Stimulated activated CD8-positive, alpha-beta memory T cell treated with anti-CD3 and anti-CD28 coated beads, Interleukin-12 subunit alpha, Interleukin-12 subunit beta, amount 100 ng/mL, for 1 hour (primary cell): Measurements from ENCODE around the gene ZC3H10.
A peak's percentile ranks its signal among the peaks of the same experiment; 100 is the strongest.
"Not testable (repeated sequence)": the region's sequence is repeated elsewhere in the genome, so short reads cannot be mapped to it uniquely, and the experiment has no call there.

ENCODE experiments used
- DNase-seq: peaks from one replicate; pipeline ENCODE4 v3.0.0-alpha.2; 2020; ENCODE audit warnings: low read depth

Gene ZC3H10

DNA sequence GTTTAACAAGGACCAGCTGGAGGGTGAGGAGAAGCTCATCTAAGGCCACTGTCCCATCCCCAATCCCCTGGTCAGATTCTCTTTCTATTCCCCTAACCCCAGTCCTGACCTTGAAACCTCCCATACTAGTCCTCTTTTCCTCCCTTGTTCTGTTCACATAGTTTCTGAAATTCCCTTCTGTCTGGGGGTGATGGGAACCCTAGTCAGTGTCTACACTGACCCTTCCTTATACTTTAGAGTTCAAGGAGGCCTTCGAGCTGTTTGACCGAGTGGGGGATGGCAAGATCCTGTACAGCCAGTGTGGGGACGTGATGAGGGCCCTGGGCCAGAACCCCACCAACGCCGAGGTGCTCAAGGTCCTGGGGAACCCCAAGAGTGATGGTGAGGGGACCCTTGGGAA, 36.8 kb downstream of the ZC3H10 start:
- no peak for DNase-seq

DNA sequence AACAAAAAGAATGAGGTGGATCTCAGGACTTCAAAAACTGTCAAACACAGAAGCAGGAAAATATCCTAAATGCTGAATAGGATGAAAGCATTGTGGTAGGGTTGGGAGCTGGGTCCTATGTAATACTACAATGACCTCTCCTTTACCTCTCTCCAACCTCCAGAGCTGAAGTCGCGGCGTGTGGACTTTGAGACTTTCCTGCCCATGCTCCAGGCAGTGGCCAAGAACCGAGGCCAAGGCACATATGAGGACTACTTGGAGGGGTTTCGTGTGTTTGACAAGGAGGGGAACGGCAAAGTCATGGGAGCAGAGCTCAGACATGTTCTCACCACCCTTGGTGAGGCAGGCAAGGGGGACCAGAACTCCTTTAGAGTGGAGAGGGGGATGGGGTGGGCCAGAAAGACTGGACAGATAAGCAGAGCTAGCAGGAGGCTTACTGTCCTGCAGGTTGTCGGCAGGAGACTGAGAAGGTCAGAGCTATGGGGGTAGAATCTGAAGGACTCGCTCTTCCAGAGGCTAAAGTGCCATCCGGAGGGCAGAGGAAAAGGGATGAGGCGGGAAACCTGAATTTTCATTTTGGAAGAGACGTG, 37.3 kb downstream of the ZC3H10 start:
- no peak for DNase-seq

DNA sequence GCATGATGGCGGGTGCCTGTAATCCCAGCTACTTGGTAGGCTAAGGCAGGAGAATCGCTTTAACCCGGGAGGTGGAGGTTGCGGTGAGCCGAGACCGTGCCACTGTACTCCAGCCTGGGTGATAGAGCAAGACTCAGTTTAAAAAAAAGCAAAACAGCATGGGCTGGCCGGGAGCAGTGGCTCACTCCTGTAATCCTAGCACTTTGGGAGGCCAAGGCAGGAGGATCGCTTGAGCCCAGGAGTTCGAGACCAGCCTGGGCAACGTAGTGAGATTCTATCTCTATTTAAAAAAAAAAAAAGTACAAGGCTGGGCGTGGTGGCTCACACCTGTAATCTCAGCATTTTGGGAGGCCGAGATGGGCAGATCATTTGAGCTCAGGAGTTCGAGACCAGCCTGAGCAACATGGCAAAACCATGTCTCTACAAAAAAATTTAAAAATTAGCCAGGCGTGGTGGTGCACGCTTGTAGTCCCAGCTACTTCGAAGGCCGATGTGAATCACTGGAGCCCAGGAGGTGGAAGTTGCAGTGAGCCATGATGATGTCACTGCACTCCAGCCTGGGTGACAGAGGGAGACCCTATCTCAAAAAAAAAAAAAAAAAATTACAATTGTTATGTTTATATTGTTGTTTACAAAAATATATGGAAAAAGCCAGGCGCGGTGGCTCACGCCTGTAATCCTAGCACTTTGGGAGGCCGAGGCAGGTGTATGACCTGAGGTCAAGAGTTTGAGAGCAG, 38.6 kb downstream of the ZC3H10 start:
- not testable (repeated sequence) for DNase-seq

DNA sequence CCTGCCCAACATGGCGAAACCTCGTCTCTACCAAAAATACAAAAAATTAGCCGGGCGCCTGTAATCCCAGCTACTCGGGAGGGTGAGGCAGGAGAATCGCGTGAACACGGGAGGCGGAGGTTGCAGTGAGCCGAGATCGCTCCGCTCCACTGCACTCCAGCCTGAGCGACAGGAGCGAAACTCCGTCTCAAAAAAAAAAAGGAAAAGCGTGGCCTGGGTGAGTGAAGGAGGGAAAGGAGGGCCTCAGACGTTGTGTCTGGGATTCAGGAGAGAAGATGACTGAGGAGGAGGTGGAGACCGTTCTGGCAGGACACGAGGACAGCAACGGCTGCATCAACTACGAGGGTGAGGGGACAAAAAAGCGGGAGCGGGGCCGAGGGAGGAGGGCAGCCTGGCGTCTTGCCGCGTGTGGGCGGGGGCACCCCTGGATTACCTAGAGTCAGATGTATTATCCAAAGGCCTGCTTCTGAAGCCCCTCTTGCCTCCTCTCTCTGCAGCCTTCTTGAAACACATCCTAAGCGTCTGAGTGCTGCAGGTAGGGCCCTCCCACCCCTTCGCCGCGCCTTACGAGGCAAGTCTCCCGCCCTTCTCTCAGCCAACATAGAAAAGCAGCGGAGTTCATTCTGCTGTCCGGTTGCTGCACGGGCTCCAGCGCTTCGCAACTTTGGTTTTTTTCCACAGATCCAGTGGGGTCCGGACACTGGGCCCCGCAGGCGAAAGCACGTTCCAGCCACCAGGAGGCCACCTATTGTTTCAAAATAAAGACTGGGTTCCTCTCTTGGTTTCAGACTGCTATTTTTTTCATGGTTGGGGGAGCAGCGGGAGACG, 39.3 kb downstream of the ZC3H10 start:
- peak; percentile 25 for DNase-seq

DNA sequence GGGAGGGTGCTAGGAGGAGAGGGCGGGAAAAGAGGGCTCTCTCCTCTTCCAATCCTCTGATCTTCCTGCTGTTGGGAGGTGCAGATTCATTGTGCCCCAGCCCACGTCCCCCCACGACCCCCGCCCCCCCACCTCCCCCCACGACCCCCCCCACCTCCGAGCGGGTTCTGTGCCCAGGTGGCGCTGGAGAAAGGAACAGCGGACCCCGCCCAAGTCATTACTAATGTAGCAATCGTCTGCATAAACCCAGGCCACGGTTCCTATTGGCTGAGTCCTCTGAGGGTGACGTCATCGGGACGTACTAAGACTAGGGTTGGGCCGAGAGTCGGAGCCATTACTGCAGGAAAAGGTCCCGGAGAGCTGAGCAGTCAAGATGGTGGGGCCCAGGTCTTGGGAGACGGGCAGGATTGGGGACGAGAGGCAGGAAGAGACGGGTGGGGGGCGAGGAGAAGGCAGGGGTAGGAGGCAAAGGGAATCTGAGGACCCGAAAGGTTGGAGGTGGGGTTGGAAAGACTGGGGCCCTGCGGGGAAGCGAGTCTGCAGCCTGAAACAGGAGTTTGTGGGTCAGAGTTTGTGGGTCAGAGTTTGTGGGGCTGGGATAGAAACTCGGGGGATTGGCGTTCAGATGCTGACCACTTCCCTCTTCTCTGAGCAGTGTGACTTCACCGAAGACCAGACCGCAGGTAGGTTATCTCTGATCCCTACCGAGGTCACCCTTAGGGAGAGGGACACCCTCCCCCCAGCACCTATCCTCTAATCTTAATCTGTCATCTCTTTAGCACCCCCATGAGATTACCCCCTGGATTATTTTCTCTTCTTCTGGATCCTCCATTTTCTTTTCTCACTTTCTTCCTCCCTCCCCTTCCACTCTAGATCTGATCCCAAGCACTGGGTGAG, 40.2 kb downstream of the ZC3H10 start, which contains the start of gene MYL6:
Gene MYL6, plus strand, starts transcription at position 331 of the 897 bp plus-strand sequence. Its CDS starts 43 bp downstream, at position 374.
- DNase-seq: peak; percentile 88

DNA sequence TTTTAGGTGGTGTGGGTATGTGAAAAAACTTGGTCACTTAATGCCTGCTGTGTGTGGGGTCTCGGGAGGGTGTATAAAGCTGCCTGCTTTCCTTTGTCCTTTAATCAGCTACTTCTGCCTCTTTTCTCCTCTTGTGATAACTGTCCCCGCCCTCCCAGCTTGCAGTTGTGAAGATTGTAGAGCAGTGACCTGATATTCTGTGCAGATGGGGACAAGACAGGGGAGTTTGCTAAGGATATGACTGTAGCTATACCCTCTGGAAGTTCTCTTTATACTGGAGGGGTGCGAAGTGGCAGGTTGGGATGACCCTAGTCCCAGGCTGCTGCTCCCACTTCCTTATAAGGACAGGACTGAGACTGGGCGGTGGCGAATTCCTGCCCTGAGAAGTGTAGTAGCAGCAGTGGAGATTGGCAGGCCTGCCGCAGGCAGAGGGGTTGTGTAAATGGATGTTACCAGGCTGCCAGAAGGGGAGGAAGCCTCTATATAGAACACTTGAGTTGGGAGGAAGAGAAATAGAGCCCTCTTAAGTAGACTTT, 40.9 kb downstream of the ZC3H10 start:
- no peak for DNase-seq

DNA sequence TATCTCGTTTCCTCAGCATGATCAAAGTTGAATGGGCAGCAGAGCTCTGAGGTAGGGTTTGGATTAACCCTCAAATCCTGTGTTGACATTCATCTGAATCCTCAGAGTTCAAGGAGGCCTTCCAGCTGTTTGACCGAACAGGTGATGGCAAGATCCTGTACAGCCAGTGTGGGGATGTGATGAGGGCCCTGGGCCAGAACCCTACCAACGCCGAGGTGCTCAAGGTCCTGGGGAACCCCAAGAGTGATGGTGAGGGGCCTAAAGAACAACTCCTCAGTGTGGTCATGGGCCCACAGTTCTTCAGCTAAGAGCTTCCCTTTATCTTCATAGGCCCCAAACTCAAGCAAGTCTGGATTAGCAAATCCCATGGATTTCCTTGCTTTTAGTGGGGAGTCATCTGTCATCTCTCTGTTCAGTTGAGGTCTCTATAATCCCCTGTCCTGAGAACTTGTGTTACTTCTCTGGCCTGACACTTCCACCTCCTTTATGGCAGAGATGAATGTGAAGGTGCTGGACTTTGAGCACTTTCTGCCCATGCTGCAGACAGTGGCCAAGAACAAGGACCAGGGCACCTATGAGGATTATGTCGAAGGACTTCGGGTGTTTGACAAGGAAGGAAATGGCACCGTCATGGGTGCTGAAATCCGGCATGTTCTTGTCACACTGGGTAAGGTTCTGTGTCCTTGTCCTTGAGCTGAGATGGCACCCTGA, 41.6 kb downstream of the ZC3H10 start:
- no peak for DNase-seq

DNA sequence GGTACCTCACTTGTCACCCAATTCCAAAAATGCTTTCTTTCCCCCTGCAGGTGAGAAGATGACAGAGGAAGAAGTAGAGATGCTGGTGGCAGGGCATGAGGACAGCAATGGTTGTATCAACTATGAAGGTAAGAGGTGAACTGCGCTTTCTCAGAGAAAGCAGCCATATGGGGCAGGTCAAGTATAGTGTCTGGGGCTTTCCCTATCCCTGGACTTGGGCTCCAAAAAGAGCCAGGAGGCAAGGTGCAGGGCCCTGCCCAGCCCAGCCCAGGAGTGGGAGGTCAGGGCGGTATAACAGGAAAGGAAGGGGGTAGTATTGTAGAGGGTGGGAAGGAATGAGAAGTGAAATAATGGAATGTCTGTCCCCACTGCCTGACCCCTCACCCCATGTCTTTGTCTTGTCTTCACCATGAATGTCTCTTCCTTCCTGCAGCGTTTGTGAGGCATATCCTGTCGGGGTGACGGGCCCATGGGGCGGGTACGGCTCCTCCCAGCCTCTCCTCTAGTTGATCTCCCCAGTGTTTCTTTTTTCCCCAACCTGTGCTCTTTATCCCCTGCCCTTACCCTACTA, 42.2 kb downstream of the ZC3H10 start:
- DNase-seq: peak; percentile 43

DNA sequence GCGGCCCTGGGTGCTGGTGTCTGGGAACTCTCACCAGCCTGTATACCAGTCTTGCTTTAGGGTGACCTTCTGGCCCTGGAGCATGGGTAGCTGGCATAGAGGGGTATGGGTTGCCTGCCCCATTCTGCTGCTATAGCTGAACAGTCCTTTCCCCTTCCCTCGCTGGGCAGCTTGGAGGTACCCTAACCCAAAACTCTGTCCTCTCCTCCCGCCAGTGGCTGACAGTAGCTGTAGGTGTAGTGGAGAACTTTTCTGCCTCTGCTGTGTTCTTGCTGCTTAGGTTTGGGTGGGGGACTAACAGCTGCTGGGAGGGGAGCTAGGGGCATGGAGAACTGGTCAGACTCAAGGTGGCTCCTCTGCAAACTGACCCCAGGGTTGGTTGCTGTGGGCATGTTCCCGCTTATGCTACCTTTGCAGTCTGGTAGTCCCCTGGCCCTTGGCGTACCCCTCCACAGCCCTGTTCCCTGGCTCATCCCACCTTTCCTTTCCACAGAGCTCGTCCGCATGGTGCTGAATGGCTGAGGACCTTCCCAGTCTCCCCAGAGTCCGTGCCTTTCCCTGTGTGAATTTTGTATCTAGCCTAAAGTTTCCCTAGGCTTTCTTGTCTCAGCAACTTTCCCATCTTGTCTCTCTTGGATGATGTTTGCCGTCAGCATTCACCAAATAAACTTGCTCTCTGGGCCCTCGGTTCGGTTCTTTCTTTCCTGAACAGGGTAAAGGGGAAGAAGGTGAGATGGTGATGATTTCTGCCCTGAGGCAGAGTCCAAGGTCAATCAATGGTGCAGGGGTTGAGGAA, 43.0 kb downstream of the ZC3H10 start:
- no peak for DNase-seq

DNA sequence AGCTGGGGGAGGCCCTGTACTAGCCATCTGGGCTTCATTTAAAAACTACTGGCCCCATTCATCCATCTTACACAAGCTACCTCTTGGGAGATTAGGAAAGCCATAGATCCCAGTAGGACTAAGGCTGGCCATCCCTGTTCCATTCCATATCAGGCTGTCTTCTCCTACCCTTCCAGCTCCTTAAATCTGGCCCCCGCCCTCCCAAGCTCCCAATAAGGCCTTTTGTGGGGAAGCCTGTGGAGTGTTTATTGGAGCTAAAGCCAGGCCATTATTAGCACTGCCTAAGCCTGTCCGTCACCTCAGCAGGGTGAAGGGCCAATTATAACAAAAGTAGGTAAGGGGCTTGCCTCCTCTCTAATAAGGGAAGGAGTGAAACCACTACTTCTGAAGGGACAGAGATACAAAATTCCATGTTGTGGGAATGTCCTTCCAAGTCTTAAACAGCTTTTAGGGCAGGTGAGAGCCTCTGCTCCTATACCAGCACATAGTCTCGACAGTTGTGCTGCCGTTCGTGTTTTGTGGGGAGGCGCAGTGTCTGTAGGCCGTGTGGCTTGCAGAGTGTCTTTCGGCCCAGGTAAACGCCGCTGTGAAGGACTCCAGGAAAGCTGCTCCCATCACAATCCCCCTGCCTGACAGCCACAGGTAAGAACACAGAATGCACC, 43.8 kb downstream of the ZC3H10 start:
- DNase-seq: no peak

DNA sequence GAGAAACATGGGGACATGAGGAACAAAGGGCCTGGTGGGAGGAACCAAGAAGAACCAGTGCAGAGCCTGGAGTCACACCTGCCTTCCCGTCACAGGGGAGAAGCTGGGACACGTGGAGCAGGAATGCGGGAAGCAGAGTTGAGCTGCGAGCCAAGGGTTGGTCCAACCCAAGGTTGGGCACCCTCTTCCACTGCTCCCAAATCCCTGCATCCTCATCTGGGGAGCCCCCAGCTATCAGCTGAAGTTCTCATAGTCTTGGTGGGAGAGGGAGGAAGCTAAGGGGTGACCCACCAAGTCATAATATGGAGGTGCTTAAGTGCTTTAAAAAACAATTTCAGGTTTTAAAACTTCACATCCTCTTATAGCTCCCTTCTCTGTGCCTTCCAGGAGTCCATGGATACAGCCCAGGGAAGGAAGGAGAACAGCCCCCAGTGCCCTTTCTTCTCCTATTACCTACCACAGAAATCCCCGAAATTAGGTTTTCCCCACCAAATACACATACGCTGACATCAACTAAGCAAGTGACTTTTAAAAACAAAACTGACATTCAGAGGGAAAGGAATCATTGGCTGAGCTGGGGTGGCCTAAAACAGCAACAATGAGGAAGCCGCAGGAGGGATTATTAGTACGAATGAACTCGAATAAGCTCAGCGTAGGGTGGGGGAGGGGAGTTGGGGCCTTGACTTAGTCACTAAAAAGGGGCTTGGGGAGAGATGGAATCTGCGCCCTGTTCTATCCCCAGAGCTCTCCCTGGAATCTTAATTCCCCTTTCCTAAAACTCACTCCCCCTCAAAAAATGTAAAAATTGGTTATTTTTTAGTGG, 44.6 kb downstream of the ZC3H10 start:
- no peak for DNase-seq

DNA sequence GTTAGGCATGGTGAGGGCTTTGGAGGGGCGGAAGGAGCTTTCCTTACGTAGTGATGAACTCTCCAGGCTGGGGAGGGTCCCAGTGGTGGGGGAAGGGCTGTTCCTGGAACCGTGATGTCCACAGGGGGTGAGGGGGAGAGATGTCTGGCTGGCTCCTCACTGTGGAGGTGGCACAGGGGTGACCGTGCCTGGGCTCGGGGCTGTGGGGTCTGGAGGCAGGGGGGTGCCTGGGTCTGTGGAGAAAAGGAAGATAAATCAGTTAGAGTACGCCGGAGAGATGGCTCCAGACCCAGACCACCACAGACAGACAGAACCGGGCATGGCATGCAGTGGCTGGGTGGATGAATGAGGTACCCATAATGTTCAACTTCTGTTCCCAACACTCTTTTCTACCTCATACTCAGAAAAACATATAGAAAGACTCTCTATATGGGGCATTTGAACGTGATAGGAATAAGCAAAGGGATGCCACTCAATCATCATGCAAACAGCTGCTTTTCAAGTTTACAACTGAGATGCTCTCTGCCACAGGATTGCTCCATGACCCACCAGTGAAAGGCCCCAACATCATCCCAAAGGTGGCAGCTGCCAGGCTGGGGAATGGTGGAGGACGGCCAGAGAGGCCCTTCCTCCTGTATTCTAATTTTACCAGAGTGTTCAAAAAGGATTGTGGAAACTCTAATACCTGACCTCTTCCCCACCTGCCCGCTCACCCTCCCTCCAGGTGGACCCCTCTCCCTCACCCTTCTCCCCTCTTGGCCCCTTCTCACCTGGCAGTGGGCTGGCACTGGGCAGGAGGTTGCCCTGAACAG, 45.7 kb downstream of the ZC3H10 start:
- DNase-seq: no peak

DNA sequence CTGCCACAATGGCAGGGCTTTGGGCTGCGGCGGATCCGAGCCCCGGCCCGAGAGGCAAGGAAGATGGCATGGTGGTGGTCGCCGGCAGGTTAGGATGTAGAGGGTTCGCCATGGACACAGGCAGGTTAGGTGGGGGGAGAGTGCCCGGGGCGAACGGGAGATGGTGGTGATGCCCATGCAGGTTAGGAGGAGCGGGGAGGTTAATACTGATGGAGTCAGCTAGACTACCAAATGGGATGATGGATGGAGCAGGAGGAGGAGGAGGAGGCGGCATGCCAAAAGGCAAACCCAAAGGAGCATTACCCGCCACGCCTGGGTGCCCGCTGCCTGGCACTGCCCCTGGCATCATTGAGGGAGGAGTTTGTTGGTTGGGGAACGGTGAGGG, 46.3 kb downstream of the ZC3H10 start:
- DNase-seq: no peak

DNA sequence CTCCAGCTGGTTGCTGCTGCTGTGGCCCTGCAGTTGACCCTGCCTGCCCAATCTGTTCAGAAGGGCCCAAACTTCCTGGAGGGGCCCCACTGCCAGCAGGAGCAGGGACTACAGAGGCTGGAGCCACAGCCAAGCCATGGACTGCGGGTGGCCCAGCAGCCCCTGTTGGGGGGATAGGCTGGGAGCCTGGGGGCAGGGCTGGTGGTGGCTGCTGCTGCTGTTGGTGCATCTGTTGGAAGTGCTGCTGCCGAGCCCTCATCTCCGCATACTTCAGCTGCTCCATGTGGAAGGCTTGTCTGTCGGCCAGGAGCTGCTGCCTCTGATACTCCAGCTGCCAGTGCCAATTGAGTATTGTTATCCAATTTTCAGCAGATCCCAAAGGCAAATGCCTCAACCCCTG, 47.3 kb downstream of the ZC3H10 start:
- DNase-seq: no peak

DNA sequence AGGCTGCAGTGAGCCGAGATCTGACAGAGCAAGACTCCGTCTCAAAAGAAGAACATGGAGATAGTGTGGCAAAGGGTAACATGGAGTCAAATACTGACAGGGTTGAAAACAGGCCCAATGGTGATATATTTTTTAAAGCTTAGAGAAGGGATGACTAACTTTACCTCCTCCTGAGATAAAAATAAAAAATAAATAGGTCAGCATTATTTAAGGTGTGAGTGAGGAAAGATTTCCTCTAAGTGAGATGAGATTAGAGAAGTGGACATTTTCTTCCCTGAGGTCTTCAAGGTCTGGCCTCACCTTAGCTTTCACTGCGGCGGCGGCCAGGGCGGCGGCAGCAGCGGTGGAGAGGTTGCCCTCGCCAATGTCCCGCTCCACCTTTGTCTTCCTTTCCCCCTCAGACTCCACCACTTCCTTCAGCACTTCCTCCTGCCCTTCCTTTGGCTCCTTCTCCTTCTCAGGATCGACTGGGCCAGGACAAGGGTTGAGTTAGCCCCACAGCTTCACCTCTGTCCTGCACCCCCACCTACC, 51.2 kb downstream of the ZC3H10 start:
- DNase-seq: no peak

DNA sequence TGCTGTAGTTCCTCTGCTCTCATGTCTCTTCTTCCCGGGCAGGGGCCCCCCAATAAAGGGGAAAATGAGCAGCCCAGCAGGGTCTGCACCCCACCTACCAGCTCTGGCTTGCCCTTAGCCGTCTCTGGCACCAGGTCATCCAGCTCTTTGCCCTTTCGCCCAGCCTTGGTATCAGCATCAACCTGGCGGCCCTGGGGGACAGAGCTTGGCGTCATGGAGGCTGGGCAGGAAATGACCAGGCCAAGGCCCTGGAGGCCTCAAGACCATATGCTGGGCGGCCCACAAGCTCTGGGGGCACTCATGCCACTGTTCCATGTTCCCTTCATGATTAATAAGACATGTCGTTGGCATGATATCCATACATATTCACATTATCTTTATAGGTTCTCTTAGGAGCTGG, 54.8 kb downstream of the ZC3H10 start:
- no peak for DNase-seq
